Measurements from ENCODE around the gene MAGOH. TPM values are rescaled to one million over a fixed set of nuclear protein-coding genes. Genes with fewer than 3 reads are reported as not detected.

MAGOH gene
- total RNA-seq, 1 experiment from 2014 or later: 75.7 TPM

DNA sequence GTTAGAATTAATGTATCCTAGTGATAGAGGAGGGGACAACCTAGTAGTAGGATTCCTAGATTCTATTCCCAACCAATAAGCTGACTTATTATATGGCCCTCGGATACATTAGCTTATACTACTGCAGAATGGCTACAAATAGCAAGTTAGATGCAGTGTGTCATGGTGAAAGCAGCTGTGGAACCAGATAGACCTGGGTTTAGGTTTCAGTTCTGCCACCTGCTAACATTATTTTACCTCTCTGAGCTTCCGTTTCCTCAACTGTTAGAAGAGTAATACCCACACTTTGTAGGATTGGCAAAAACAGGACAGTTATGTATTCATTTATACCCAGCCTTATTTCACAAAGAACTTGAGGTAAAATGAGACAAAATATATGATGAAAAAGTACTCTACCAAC is 21.6 kb upstream of the MAGOH start:
- no peaks in the 10 kb centered on the region for H3K9me2 ChIP-seq (ENCODE audit: insufficient read depth)
- no peak overlapping the region for H3K4me2 ChIP-seq
- ChIA-PET CTCF (no interaction called here), POLR2A (ENCODE audit: unreplicated experiment) (no interaction called here)
- H3K4me1 ChIP-seq (replicated peaks; ENCODE audit: insufficient read depth): no peaks in the 10 kb centered on the region
- peaks cover 51% of the 10 kb centered on the region for H3K36me3 ChIP-seq (ENCODE audit: low read depth)
- intact Hi-C loops (cut with micrococcal nuclease; ENCODE audit: unreplicated experiment): no loop called here
- H3K4me3 ChIP-seq: no peak overlapping the region
- H3K79me2 ChIP-seq (ENCODE audit: low read depth): no peaks in the 10 kb centered on the region
- no peak for DNase-seq
- TF ChIP-seq EZH2 (IDR thresholded peaks at IDR 0.05; ENCODE audit: low read depth): no peak
- TF ChIP-seq, protein P1, sequence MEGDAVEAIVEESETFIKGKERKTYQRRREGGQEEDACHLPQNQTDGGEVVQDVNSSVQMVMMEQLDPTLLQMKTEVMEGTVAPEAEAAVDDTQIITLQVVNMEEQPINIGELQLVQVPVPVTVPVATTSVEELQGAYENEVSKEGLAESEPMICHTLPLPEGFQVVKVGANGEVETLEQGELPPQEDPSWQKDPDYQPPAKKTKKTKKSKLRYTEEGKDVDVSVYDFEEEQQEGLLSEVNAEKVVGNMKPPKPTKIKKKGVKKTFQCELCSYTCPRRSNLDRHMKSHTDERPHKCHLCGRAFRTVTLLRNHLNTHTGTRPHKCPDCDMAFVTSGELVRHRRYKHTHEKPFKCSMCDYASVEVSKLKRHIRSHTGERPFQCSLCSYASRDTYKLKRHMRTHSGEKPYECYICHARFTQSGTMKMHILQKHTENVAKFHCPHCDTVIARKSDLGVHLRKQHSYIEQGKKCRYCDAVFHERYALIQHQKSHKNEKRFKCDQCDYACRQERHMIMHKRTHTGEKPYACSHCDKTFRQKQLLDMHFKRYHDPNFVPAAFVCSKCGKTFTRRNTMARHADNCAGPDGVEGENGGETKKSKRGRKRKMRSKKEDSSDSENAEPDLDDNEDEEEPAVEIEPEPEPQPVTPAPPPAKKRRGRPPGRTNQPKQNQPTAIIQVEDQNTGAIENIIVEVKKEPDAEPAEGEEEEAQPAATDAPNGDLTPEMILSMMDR (conservative IDR thresholded peaks at IDR 0.05): no peak
- H3K27ac ChIP-seq: no peak overlapping the region
- no peaks in the 10 kb centered on the region for H3K27me3 ChIP-seq (ENCODE audit: insufficient read depth, low read depth)
- H2AFZ ChIP-seq: no peak overlapping the region
- no peaks in the 10 kb centered on the region; the same call in 1 of the 2 replicates for H3F3A ChIP-seq (ENCODE audit: insufficient read depth, low read depth)
- no peaks in the 10 kb centered on the region; the same call in 1 of the 2 replicates for H4K20me1 ChIP-seq (ENCODE audit: insufficient read depth)
- no peaks in the 10 kb centered on the region for H3K9me3 ChIP-seq (ENCODE audit: insufficient read depth, low read depth)
- BruUV-seq (replicated peaks): no TSS peak

DNA sequence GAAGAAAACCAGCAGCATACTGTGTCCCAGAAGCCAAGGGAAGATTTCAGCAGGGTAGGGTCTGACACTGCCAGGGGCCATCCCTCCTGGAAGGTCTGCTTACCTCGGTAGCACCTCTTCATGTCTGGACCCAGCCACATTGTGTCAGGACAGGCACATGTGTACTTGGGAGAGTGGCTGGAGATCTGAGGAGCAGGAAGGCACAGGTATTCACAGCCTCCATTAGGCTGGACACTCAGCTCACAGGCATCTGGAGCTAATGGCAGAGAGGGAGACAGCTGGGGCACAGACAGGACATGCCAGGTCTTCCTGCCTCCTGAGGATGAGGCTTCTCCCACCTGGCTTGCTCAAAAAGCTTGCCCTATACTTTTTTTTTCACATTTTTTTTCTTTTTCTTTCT is 19.9 kb upstream of the MAGOH start:
- no peak for DNase-seq
- intact Hi-C loops (cut with micrococcal nuclease; ENCODE audit: unreplicated experiment): no loop called here
- no peak overlapping the region for H3K4me3 ChIP-seq
- CTCF ChIA-PET: no interaction called here
- no peaks in the 10 kb centered on the region for H3K4me1 ChIP-seq (replicated peaks; ENCODE audit: insufficient read depth)
- H2AFZ ChIP-seq: no peak overlapping the region
- POLR2A ChIA-PET (ENCODE audit: unreplicated experiment): no interaction called here
- no peaks in the 10 kb centered on the region for H3K27me3 ChIP-seq (ENCODE audit: insufficient read depth, low read depth)
- TF ChIP-seq, protein P1 (conservative IDR thresholded peaks at IDR 0.05): no peak
- no peak for TF ChIP-seq EZH2 (IDR thresholded peaks at IDR 0.05; ENCODE audit: low read depth)
- no peak overlapping the region for H3K27ac ChIP-seq
- no peaks in the 10 kb centered on the region for H3K9me2 ChIP-seq (ENCODE audit: insufficient read depth)
- H3K9me3 ChIP-seq (ENCODE audit: insufficient read depth, low read depth): no peaks in the 10 kb centered on the region
- H3K36me3 ChIP-seq (ENCODE audit: low read depth): peaks cover 53% of the 10 kb centered on the region
- no TSS peak for BruUV-seq (replicated peaks)
- H4K20me1 ChIP-seq (ENCODE audit: insufficient read depth): no peaks in the 10 kb centered on the region; the same call in 1 of the 2 replicates
- no peak overlapping the region for H3K4me2 ChIP-seq
- no peaks in the 10 kb centered on the region; the same call in 1 of the 2 replicates for H3F3A ChIP-seq (ENCODE audit: insufficient read depth, low read depth)
- H3K79me2 ChIP-seq (ENCODE audit: low read depth): no peaks in the 10 kb centered on the region

DNA sequence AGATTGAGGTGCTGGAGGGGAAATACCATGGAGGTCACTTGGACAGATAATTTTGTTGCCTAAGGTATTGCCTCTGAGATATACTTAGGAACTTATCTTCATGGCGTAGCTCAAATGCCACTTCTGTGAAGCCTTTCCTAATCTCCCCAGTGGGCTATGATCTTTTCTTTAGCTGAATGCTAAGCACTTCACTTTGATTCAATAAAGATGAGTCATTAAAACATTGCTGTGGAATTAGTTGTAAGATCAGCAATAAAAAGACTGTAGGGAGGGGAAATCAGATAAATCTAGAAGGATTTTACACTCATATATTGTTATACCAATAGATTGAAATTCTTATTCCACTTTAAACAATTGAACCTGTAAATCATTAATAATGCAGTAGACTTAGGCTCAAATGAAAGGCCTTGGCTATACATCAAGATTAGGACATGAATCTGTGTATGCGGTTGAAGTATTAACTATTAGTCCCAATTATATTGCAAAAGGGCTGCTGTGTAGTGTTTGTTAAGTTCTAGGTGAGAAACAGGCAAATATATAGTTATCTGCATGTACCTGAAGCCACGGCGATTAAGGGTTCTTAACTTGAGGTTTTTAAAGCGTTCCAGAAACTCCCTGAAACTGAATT is 19.2 kb upstream of the MAGOH start:
- Histone ChIP-seq H3K4me3 (no peak overlapping the region), H3K79me2 (ENCODE audit: low read depth) (no peaks in the 10 kb centered on the region), H2AFZ (no peak overlapping the region), H3K4me2 (no peak overlapping the region), H4K20me1 (ENCODE audit: insufficient read depth) (no peaks in the 10 kb centered on the region; the same call in 1 of the 2 replicates), H3K9me2 (ENCODE audit: insufficient read depth) (no peaks in the 10 kb centered on the region), H3K27me3 (ENCODE audit: insufficient read depth, low read depth) (no peaks in the 10 kb centered on the region), H3F3A (ENCODE audit: insufficient read depth, low read depth) (no peaks in the 10 kb centered on the region; the same call in 1 of the 2 replicates), H3K4me1 (replicated peaks; ENCODE audit: insufficient read depth) (no peaks in the 10 kb centered on the region), H3K36me3 (ENCODE audit: low read depth) (peaks cover 49% of the 10 kb centered on the region), H3K9me3 (ENCODE audit: insufficient read depth, low read depth) (no peaks in the 10 kb centered on the region), H3K27ac (no peak overlapping the region)
- CTCF ChIA-PET: no interaction called here
- TF ChIP-seq, protein P1 (conservative IDR thresholded peaks at IDR 0.05): no peak
- no peak for TF ChIP-seq EZH2 (IDR thresholded peaks at IDR 0.05; ENCODE audit: low read depth)
- no peak for DNase-seq
- intact Hi-C loops (cut with micrococcal nuclease; ENCODE audit: unreplicated experiment): no loop called here
- no TSS peak for BruUV-seq (replicated peaks)
- POLR2A ChIA-PET (ENCODE audit: unreplicated experiment): no interaction called here
